K562 (cell line): ENCODE results near the gene CEND1. TPM values are rescaled to one million over a fixed set of nuclear protein-coding genes. Genes with fewer than 3 reads are reported as not detected.

Experiments
- COPS2 ChIP-seq: fragments of 450-650 bp; conservative IDR thresholded peaks from 2 replicates; pipeline ENCODE4 v1.6.1; 2016; ENCODE audit warnings: mild to moderate bottlenecking, moderate library complexity
- E2F6 ChIP-seq, 2 experiments: IDR thresholded peaks; 2 replicates each; pipeline ENCODE4 v1.6.1; 2011; ENCODE audit warnings: borderline replicate concordance in 1 of 2, control low read depth in 1 of 2, low read depth in 1 of 2, low read length in 1 of 2, mild to moderate bottlenecking in 1 of 2, mixed read lengths in 1 of 2, moderate library complexity in 1 of 2; ENCODE audit not compliant: insufficient read depth in 1 of 2, insufficient read length in 1 of 2, poor library complexity in 1 of 2, severe bottlenecking in 1 of 2; ENCODE audit errors: extremely low read depth in 1 of 2
- EGR1 ChIP-seq: fragments of 450-650 bp; conservative IDR thresholded peaks from 2 replicates; pipeline ENCODE4 v1.6.1; 2017; ENCODE audit warnings: mild to moderate bottlenecking
- EP300 ChIP-seq: IDR thresholded peaks from 2 replicates; pipeline ENCODE4 v1.6.1; 2012; ENCODE audit warnings: low read length, improper control_type of control experiment
- GABPA ChIP-seq: fragments of 200-800 bp; sonication (Bioruptor generic); conservative IDR thresholded peaks from 2 replicates; pipeline ENCODE4 v1.6.1; 2016; ENCODE audit warnings: low read depth, missing genetic modification characterization, missing compliant biosample characterization
- HBP1 ChIP-seq: fragments of 450-650 bp; formaldehyde crosslinking; IDR thresholded peaks from 2 replicates; pipeline ENCODE4 v1.4.0; 2022; ENCODE audit warnings: missing genetic modification characterization
- JUND ChIP-seq, 2 experiments: IDR thresholded peaks; 2 replicates in 1 of 2; 3 replicates in 1 of 2; pipeline ENCODE4 v1.6.1; 2011; ENCODE audit warnings: borderline replicate concordance in 2 of 2, low read depth in 2 of 2, low read length in 2 of 2, improper control_type of control experiment in 1 of 2, missing biosample characterization in 1 of 2, missing genetic modification characterization in 1 of 2, missing genetic modification reagents in 1 of 2
- MEF2A ChIP-seq: IDR thresholded peaks from 2 replicates; pipeline ENCODE4 v1.6.1; 2011; ENCODE audit warnings: low read depth, mild to moderate bottlenecking, low read length, moderate library complexity; ENCODE audit not compliant: control insufficient read depth
- MTA3 ChIP-seq: fragments of 450-650 bp; formaldehyde crosslinking; IDR thresholded peaks from 2 replicates; pipeline ENCODE4 v1.6.1; 2017; ENCODE audit warnings: mild to moderate bottlenecking, borderline replicate concordance
- PBX2 ChIP-seq, 2 experiments: IDR thresholded peaks in 1 of 2; conservative IDR thresholded peaks in 1 of 2; 2 replicates each; pipeline ENCODE4 v1.6.1; 2016; ENCODE audit warnings: low read depth in 2 of 2, mild to moderate bottlenecking in 1 of 2, missing compliant biosample characterization in 1 of 2, missing genetic modification characterization in 1 of 2, moderate library complexity in 1 of 2
- PCBP2 ChIP-seq: fragments of 200-400 bp; formaldehyde crosslinking; IDR thresholded peaks from 2 replicates; pipeline ENCODE4 v1.6.1; 2018; ENCODE audit warnings: low read length, low read depth, mild to moderate bottlenecking, moderate library complexity; ENCODE audit not compliant: poor library complexity, severe bottlenecking
- PHB2 ChIP-seq: fragments of 450-650 bp; IDR thresholded peaks from 2 replicates; pipeline ENCODE4 v1.6.1; 2017; ENCODE audit warnings: low read depth
- PRMT5 ChIP-seq: sonication (generic); formaldehyde crosslinking; IDR thresholded peaks from 2 replicates; pipeline ENCODE4 v1.5.0; 2020; ENCODE audit warnings: missing genetic modification reagents
- SMARCE1 ChIP-seq: fragments of 450-650 bp; IDR thresholded peaks from 2 replicates; pipeline ENCODE4 v1.7.1; 2016; ENCODE audit warnings: mild to moderate bottlenecking
- XRCC3 ChIP-seq: fragments of 450-650 bp; IDR thresholded peaks from 2 replicates; pipeline ENCODE4 v1.6.1; 2017; ENCODE audit warnings: mild to moderate bottlenecking, moderate library complexity
- ZNF217 ChIP-seq: sonication (generic); formaldehyde crosslinking; IDR thresholded peaks from 2 replicates; pipeline ENCODE4 v1.8.0; 2022; ENCODE audit warnings: mild to moderate bottlenecking, missing genetic modification reagents
- ZNF224 ChIP-seq: sonication (generic); formaldehyde crosslinking; IDR thresholded peaks from 2 replicates; pipeline ENCODE4 v1.8.0; 2022; ENCODE audit warnings: mild to moderate bottlenecking, missing genetic modification reagents
- ZNF408 ChIP-seq: fragments of 250-450 bp; sonication (Bioruptor Pico); IDR thresholded peaks from 2 replicates; pipeline ENCODE4 v1.4.0; 2020; ENCODE audit warnings: low read depth, mild to moderate bottlenecking, moderate library complexity
- ZNF740 ChIP-seq, 3 experiments: fragments of 200-800 bp in 1 of 3; sonication (Bioruptor generic) in 1 of 3; sonication (generic) in 1 of 3; formaldehyde crosslinking in 1 of 3; IDR thresholded peaks; 2 replicates each; pipeline versions ENCODE4 v1.6.1 to v1.8.0; 2016 to 2022; ENCODE audit warnings: mild to moderate bottlenecking in 2 of 3, missing compliant biosample characterization in 2 of 3, missing genetic modification characterization in 2 of 3, missing genetic modification reagents in 1 of 3
- polyA plus RNA-seq, 8 experiments: library from polyadenylated mRNA; depleted of rRNA in 4 of 8; stranded (reverse) in 5 of 8; unstranded in 3 of 8; fragments of >200 nt; fragmentation: Nextera tagmentation in 2 of 8; fragmentation: Illumina TruSeq in 1 of 8; extraction: Ambion mirVana in 2 of 8; extraction: Trizol in 1 of 8; gene quantifications; 2 replicates each; pipeline versions ENCODE4 v1.2.1 to v1.2.3, GENCODE V29; 2011 to 2014; ENCODE audit warnings: inconsistent platforms in 1 of 8, missing spikeins in 1 of 8
- total RNA-seq, 7 experiments: library from RNA; depleted of rRNA in 6 of 7; stranded (reverse); fragments of >200 nt in 6 of 7; fragmentation: Illumina TruSeq in 2 of 7; extraction: Trizol in 2 of 7; gene quantifications; 2 replicates each; pipeline versions ENCODE4 v1.2.1 to v1.2.3, GENCODE V29; 2011 to 2021; ENCODE audit warnings: low replicate concordance in 1 of 7

Gene CEND1
- total and polyA plus RNA-seq, 9 of the 15 experiments (the other 6 are each of a cell fraction or from before 2014, with no cell fraction given), result 0.13 to 0.18 (median 0.16) TPM; not detected in 6

- TF ChIP-seq ZNF224 (CRISPR knock-in tag) (no peak), ZNF740 (CRISPR knock-in tag; IDR thresholded peaks at IDR 0.05) (peak; percentile 81), ZNF740 (tag; IDR thresholded peaks at IDR 0.05) (peak in 1 of 2 experiments; percentile 78; a peak in 2 of 4 replicates), HBP1 (no peak), PCBP2 (no peak), SMARCE1 (peak; percentile 38; the same call in 1 of the 2 replicates), E2F6 (IDR thresholded peaks at IDR 0.05; ENCODE audit: borderline replicate concordance in 1 of 2, extremely low read depth in 1 of 2, insufficient read depth in 1 of 2, insufficient read length in 1 of 2, low read depth in 1 of 2, low read length in 1 of 2, poor library complexity in 1 of 2, severe bottlenecking in 1 of 2) (peak in 1 of 2 experiments; percentile 50), COPS2 (no peak), XRCC3 (no peak), PRMT5 (CRISPR knock-in tag) (no peak), MTA3 (no peak; the same call in 1 of the 2 replicates), PBX2 (CRISPR knock-in tag; IDR thresholded peaks at IDR 0.05; ENCODE audit: low read depth) (no peak), PBX2 (tag; conservative IDR thresholded peaks at IDR 0.05; ENCODE audit: low read depth) (no peak), JUND (IDR thresholded peaks at IDR 0.05; ENCODE audit: borderline replicate concordance, low read depth, low read length) (no peak), JUND (tag; IDR thresholded peaks at IDR 0.05; ENCODE audit: borderline replicate concordance, low read depth, low read length) (no peak), GABPA (tag) (peak; percentile 77), MEF2A (no peak), EP300 (no peak), ZNF217 (no peak), EGR1 (no peak), ZNF408 (no peak), PHB2 (no peak)
Measured at GRCh38 chr11:827146-827896, 37.4 kb upstream of the CEND1 start (continued).
